ENCODE measurements around the gene DRAM1.
A peak's percentile ranks its signal among the peaks of the same experiment; 100 is the strongest.
"Not testable (repeated sequence)": the region's sequence is repeated elsewhere in the genome, so short reads cannot be mapped to it uniquely, and the experiment has no call there.

DRAM1 gene

GRCh38 chr12:101876861-101877805 lies at the start of gene DRAM1:
Gene DRAM1 (plus strand): TSS chr12:101877580. CDS start chr12:101877790, 210 bp downstream.
- DNase-seq = peak; percentile 90

- DNase-seq = no peak
Measured at GRCh38 chr12:101828463-101829196, 48.8 kb upstream of the DRAM1 start.

GRCh38 chr12:101829639-101830366 lies 47.6 kb upstream of the DRAM1 start:
- DNase-seq = no peak

- DNase-seq = peak; percentile 97
Measured at GRCh38 chr12:101830367-101831325, 46.7 kb upstream of the DRAM1 start, which contains the start of gene GNPTAB. Gene GNPTAB (minus strand): TSS chr12:101830959. CDS start chr12:101830675, 284 bp downstream.

- DNase-seq = no peak
Measured at GRCh38 chr12:101832030-101832429, 45.4 kb upstream of the DRAM1 start.

GRCh38 chr12:101838628-101839323 lies 38.6 kb upstream of the DRAM1 start:
- DNase-seq = no peak

- DNase-seq = peak; percentile 58
Measured at GRCh38 chr12:101839324-101840283, 37.8 kb upstream of the DRAM1 start.

- DNase-seq = no peak
Measured at GRCh38 chr12:101841069-101841468, 36.3 kb upstream of the DRAM1 start.

- DNase-seq = no peak
Measured at GRCh38 chr12:101845137-101845711, 32.2 kb upstream of the DRAM1 start.

- DNase-seq = no peak
Measured at GRCh38 chr12:101847325-101847724, 30.1 kb upstream of the DRAM1 start.

- DNase-seq = no peak
Measured at GRCh38 chr12:101850199-101850598, 27.2 kb upstream of the DRAM1 start.

GRCh38 chr12:101852998-101853397 lies 24.4 kb upstream of the DRAM1 start:
- DNase-seq = no peak

- no peak for DNase-seq
Measured at GRCh38 chr12:101854747-101855146, 22.6 kb upstream of the DRAM1 start.

GRCh38 chr12:101855364-101855884 lies 22.0 kb upstream of the DRAM1 start:
- no peak for DNase-seq

- DNase-seq = no peak
Measured at GRCh38 chr12:101855976-101856375, 21.4 kb upstream of the DRAM1 start.

GRCh38 chr12:101856614-101857013 lies 20.8 kb upstream of the DRAM1 start:
- DNase-seq = not testable (repeated sequence)

- DNase-seq = no peak
Measured at GRCh38 chr12:101857043-101857558, 20.3 kb upstream of the DRAM1 start.

- DNase-seq = no peak
Measured at GRCh38 chr12:101858361-101858760, 19.0 kb upstream of the DRAM1 start.

Data from retina (tissue), 1 donor.